SK-N-MC (cell line): ENCODE results near the gene SEC23B.

Experiments used
- EZH2 ChIP-seq: fragments of 200-600 bp; sonication (generic); IDR thresholded peaks from one replicate; pipeline ENCODE4 v1.6.1; 2017; ENCODE audit warnings: antibody characterized with exemption
- POLR2AphosphoS5 ChIP-seq: IDR thresholded peaks from 2 replicates; pipeline ENCODE4 v1.6.1; 2012; ENCODE audit warnings: mild to moderate bottlenecking, low read depth, low read length, borderline replicate concordance

DNA sequence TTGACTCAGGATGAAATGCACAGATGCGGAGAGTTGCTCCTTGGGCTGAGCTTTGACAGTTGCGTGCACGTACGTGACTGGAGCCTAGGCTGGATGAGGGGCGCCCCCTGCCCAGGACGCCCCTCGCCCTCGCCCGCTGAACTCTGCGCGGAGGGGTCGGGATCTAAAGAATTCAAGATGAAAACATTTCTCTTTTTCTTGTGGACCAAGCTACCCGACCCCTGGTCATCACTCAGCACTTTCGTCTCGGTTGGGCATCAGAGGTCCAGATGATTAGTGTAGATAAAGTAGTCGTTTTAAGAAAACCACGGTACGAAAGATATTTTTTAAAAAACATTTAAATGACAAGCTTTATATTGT lies 80.8 kb downstream of the SEC23B start:
- TF ChIP-seq POLR2AphosphoS5 (no peak), EZH2 (no peak)
